Left hindlimb (tissue), 1 donor: ENCODE measurements around the gene ADAMTSL3.
A peak's percentile ranks its signal among the peaks of the same experiment; 100 is the strongest.
"Not testable (repeated sequence)": the region's sequence is repeated elsewhere in the genome, so short reads cannot be mapped to it uniquely, and the experiment has no call there.

Experiments used
- DNase-seq: peaks from one replicate; pipeline ENCODE4 v3.0.0-alpha.2; 2018

ADAMTSL3 gene

GRCh38 chr15:83983634-83984458 lies 329.9 kb downstream of the ADAMTSL3 start:
- DNase-seq: no peak

DNA sequence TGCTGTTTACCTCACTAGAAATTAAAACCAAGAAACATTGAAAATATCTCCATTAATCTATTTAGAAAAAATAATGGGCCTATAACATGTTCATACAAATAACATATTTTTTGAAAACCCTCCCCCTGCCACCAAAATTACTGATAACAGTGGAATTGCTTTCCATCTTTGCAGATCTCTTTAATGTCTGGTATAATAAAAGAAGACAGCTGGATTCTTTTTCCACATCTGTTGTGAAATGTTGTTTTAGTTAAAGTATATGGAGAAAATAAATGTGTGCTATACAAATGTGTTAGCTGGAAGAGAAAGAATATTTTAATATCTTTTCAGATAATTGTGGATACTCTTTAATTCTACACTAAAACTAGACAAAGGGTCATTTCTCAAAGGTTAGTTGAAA lies 330.7 kb downstream of the ADAMTSL3 start:
- no peak for DNase-seq

DNA sequence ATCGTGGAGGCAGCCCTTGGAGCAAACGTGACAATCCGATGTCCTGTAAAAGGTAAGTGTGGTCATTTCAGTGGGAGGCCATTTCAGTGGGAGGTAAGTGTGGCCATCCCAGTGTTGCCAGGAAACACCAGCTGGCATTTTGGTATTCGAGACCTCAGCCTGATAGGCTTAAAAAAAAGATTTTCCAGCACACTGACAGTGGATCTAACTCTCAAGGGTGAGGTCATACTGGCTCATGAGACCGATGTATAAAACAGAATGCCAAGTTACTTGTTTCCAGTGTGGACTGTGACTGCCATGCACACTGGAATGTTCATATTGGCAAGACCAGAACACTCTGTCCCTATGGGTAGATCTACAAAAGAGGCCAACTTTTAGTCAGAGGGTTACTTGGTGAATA lies 337.2 kb downstream of the ADAMTSL3 start:
- DNase-seq: no peak

DNA sequence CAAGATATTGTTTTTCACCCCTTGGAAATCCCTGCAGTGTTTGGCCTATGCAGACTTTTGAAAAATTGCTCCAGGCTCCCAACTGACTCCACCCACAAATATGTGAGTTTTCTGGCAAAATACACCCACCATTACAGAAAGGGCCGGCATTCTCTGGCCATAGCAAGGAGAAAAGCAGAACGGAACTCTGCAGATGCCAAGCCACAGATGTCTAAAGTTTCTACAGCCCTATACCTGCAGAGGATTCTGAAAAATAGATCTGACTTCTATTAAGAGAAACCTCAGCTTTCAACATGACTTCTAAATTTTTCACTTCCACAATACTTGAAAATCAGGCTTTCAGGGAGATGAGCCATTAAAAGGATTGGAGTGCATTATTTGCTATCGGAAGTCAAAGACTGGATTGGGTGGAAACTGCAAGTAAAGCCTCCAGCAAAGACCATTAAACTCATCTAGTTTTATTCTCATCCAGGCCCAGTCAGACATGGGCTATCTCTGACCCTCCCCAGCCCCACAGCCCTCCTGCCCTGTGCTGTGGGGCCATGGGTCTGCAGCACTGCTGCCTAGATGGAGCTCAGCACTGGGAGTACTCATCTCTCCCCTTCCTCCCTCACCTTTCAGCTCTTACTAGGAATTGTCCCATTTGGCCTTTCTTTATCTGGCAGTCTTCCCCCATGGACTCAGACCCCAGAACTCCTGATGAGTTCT lies 338.6 kb downstream of the ADAMTSL3 start:
- peak; percentile 40 for DNase-seq

- no peak for DNase-seq
Measured at GRCh38 chr15:83993591-83993990, 339.7 kb downstream of the ADAMTSL3 start.

DNA sequence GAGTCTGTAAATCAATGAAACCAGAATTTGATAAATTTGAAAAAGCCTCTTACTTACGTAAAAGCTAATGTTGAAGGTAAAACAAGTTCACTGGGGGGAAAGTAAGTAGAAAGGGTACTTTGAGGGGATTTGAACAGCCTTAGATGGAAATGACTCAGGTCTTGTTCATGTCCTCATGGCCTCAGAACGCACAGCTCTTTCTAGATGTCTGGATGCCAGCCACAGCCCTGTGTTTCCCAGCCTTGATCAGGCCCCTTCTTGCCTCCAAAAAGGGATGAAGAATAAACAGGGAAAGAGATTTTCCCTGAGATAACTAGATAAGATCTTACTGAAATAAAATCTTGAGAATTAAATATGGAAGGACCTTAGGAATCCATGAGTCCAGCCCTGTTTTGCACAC lies 344.6 kb downstream of the ADAMTSL3 start:
- no peak for DNase-seq

DNA sequence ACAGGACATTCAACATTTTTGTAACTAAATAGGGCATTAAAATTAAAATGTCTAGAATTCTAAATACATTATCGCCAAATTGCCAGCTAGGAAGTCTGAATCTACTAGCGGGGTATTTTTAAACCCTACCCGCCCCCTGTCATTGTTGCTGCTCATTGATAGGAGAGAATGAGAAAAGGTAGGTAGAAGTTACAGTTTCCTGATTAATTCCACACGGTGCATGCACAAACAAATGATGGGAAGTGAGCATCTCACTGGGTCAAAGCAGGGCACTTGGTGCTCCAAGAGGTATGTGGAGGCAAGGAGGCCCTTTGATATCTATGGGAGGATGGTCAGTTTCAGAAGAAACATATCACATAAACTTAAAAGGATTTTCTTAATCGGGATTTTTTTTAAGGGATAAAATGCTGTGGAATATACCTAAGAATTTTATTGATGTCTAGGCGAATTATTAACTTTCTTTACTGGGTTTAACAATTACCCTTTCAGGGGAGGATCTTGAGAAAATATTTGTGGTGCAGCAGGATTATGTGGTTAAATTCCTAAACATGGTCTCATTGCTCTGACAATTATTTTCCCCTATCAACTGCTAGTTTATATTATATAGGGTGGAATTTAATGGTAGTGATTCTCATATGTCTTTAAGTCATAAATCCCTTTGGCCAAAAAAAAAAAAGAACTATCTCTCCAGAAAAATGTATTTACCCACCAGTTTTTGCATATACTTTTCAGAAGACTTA lies 345.6 kb downstream of the ADAMTSL3 start:
- no peak for DNase-seq

DNA sequence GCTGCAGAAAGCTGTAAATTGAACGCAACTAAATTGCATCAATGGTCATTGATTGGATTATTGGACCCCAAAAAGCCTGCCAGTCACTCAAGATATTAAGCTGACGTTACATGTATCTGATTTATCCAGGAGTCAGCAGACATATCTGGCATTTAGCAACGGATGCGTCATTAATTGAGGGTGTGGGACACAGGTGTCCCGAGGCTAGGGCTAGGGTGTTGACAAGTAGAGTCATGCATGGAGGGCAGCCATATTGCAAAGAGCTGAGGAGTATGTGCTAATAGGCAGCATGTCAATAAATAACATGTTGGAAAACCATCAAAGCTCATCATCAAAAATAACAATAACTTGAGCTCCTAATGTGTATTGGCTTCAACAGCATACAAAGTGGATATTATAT lies 347.1 kb downstream of the ADAMTSL3 start:
- DNase-seq: no peak

DNA sequence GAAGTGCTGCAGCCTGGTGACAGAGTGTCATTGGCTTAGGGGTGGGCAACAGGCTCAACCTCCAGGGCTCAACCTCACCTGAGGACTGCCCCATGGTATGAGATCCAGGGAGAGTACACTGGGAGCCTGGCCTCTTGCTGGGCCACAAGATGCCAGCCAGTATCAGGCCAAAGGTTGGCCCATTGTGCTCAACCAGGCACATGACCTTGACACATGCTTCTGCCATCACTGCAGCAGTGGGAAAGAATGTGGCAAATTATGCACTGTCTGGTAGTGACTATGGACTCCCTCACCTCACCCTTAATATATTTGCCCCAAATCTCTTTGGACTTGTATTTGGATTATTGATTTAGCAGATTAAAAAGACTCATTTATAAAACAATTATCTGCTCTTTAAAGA lies 347.7 kb downstream of the ADAMTSL3 start:
- no peak for DNase-seq

DNA sequence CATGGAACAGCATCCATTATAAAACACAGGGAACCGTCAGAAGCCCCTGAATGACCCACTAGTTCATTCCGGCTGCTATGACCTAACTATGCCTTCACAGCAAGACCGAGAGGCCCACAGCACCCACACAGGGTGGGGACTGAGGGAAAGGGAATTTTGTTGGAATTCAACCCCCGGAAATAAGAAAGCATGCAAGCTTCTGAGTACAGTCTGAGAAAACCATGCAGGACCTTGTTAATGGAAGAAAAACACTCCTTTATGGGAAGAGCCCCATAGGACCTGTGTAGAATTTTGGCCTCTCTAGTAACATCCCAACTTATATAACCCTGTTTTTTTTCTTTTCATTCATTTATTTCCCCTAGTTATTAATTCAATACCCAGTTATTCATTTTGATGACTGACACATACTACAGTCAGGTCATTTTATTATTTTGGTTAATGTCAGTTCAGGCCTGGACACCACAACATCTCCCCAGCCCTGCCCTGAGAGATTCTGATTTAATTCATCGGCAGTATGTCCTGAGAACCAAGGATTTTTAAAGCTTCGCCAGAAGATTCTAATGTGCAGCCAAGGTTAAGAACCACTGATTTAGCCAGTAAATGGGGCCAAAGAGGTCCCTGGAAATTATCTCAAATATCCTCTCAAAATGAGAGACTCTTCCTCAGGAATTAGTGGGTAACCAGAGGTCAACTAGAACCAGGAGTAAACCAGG lies 350.0 kb downstream of the ADAMTSL3 start:
- DNase-seq: peak; percentile 46

- DNase-seq: peak; percentile 47
Measured at GRCh38 chr15:84006421-84006820, 352.5 kb downstream of the ADAMTSL3 start.

DNA sequence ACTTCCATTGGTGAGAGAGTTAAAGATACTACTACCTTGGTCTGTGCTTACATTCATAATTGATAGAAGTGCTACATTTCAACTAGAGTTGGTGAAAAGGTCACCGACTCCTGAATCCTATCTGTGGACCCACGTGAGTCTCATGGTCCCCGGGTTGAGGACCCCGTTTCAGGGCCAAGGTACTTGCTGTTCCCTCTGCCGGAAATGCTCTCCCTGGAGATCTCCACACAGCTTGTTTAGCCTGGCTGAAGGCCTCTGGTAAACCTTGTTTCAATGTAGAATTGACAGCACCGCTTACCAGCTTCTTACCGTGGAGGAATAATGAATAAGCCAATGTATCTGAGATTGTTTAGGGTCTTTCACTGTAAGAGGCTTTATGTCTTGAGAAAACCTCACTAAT lies 355.7 kb downstream of the ADAMTSL3 start:
- no peak for DNase-seq

- DNase-seq: no peak
Measured at GRCh38 chr15:84010246-84010645, 356.3 kb downstream of the ADAMTSL3 start.

GRCh38 chr15:84016371-84016770 lies 362.4 kb downstream of the ADAMTSL3 start:
- no peak for DNase-seq

GRCh38 chr15:84022516-84022915 lies 368.6 kb downstream of the ADAMTSL3 start:
- DNase-seq: no peak

DNA sequence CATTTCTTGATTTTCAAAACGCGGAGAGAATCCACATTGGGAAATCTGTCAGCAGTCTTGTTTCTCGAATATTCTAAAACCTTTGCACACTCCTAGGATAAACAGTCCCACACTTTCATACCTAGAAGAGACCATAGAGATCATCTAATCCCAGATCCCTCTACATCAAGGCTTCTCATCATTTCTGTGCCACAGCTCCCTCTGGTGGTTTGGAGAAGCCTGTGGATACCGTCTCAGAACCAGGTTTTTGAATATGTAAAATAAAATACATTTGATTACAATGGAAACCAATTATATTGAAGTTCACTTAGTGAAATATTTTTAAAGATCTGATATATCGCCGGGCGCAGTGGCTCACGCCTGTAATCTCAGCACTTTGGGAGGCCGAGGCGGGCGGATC lies 369.7 kb downstream of the ADAMTSL3 start:
- DNase-seq: no peak

DNA sequence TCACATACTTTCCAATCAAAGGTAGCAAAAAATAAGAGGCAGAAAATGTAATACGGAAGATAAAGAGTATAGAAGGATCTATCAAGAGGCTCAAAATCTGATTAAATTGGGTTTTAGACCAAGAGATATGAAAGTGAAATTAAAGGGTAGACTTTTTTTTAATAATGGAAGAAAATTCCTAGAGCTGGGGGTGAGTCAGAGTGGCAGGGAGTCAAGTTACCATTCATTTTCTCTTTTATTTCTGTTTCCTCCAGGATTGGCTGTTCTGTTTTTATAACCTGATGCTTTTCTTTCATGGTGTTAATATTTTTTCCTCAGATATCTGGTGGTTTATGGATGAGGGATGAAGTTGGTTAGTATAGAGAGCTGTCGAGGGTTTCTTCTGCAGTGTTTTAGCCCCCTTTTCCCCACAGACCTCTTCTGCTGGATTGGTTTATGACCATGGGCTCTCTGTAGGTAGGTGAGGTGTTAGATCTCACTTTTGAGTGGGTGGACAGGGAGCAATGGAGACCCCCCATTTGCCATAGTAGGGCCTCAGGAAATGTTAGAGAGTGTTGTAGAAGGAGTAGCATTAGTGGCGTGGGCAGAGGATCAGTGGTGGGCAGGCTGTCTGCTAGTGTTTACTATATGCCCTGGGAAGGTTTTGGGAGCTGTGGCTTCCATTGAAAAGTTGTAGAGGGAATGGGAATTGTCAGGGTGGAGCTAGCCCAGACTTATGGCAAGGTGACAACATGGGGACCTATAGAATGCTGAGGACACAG lies 380.1 kb downstream of the ADAMTSL3 start:
- DNase-seq: no peak

GRCh38 chr15:84034578-84035398 lies 380.9 kb downstream of the ADAMTSL3 start:
- no peak for DNase-seq

GRCh38 chr15:84035399-84035766 lies 381.5 kb downstream of the ADAMTSL3 start:
- DNase-seq: no peak

GRCh38 chr15:84037301-84037700 lies 383.4 kb downstream of the ADAMTSL3 start:
- DNase-seq: no peak

DNA sequence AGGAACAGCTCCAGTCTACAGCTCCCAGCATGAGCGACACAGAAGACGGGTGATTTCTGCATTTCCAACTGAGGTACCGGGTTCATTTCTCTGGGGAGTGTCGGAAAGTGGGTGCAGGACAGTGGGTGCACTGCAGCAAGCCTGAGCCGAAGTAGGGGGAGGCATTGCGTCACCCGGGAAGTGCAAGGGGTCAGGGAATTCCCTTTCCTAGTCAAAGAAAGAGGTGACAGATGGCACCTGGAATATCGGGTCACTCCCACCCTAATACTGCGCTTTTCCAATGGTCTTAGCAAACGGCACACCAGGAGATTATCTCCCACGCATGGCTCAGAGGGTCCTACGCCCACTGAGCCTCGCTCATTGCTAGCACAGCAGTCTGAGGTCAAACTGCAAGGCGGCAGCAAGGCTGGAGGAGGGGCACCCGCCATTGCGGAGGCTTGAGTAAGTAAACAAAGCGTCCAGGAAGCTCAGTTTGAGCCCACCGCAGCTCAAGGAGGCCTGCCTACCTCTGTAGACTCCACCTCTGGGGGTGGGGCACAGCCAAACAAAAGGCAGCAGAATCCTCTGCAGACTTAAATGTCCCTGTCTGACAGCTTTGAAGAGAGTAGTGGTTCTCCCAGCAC lies 388.6 kb downstream of the ADAMTSL3 start:
- not testable (repeated sequence) for DNase-seq
